GM12873 (cell line): ENCODE results near the gene RUBCNL.

ENCODE experiments used
- CTCF ChIP-seq: IDR thresholded peaks from 2 replicates; pipeline ENCODE4 v1.5.1; 2012; ENCODE audit warnings: low read depth, mild to moderate bottlenecking, moderate library complexity, low read length, control low read depth; ENCODE audit not compliant: insufficient read depth; ENCODE audit errors: missing control alignments

Gene RUBCNL

GRCh38 chr13:46355901-46356590, 31.0 kb downstream of the RUBCNL start:
- TF ChIP-seq CTCF, result no peak

- TF ChIP-seq CTCF, result no peak
These were observed 32.0 kb downstream of the RUBCNL start for GRCh38 chr13:46355088-46355468.

- no peak for TF ChIP-seq CTCF
These were observed 32.6 kb downstream of the RUBCNL start for GRCh38 chr13:46354156-46355087.

GRCh38 chr13:46352805-46353204, 34.2 kb downstream of the RUBCNL start:
- no peak for TF ChIP-seq CTCF

GRCh38 chr13:46350003-46350402, 37.0 kb downstream of the RUBCNL start:
- no peak for TF ChIP-seq CTCF

GRCh38 chr13:46348961-46349360, 38.1 kb downstream of the RUBCNL start:
- TF ChIP-seq CTCF, result no peak

- TF ChIP-seq CTCF, result no peak
These were observed 39.8 kb downstream of the RUBCNL start for GRCh38 chr13:46347277-46347676.
